Measurements from ENCODE around the gene BNIP2.
A peak's percentile ranks its signal among the peaks of the same experiment; 100 is the strongest.

DNA sequence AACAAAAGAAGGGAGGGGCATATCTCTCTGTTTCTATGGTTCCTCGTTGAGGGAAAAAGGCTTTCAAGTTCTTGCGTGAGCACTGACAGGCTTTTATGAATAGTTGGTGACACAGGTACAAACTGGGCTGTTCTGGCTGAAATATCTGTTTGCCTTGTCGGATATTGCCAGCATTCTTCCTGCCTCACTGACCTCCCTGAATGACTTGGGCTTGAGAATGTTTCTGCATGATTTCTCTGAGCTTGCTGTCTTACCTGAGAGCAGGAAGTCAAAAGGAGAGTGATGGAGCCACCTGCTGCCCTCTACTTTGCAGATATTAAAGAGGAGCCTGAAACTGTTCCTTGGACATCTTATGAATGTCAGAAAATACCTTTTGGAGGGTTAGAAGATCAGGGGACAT lies 72.7 kb downstream of the BNIP2 start:
- TF ChIP-seq CTCF (IDR thresholded peaks at IDR 0.05) (peak in 3 of 6 experiments; percentile 35 to 54 (median 39)), POLR2A (IDR thresholded peaks at IDR 0.05) (no peak)
